HG02610 (cell line): ENCODE data around the gene TMEM92.
A peak's percentile ranks its signal among the peaks of the same experiment; 100 is the strongest.
"Not testable (repeated sequence)": the region's sequence is repeated elsewhere in the genome, so short reads cannot be mapped to it uniquely, and the experiment has no call there.

ENCODE experiments used
- ATAC-seq: cut with Tn5 transposase; IDR thresholded peaks from one replicate; pipeline ENCODE4 v1.9.1; 2021; ENCODE audit warnings: mild to moderate bottlenecking, moderate library complexity; ENCODE audit not compliant: unreplicated experiment

Gene TMEM92

GRCh38 chr17:50261051-50261915 is 13.0 kb upstream of the TMEM92 start:
- no peak for ATAC-seq

GRCh38 chr17:50262001-50262794 is 12.1 kb upstream of the TMEM92 start:
- ATAC-seq = no peak

GRCh38 chr17:50263331-50264262 is 10.7 kb upstream of the TMEM92 start:
- no peak for ATAC-seq

GRCh38 chr17:50264263-50265113 is 9.8 kb upstream of the TMEM92 start:
- ATAC-seq = no peak

- no peak for ATAC-seq
These were observed 9.1 kb upstream of the TMEM92 start for GRCh38 chr17:50265212-50265611.

- ATAC-seq = no peak
These were observed 8.5 kb upstream of the TMEM92 start for GRCh38 chr17:50265690-50266315.

- ATAC-seq = no peak
These were observed 7.7 kb upstream of the TMEM92 start for GRCh38 chr17:50266384-50267073.

GRCh38 chr17:50267074-50267841 is 7.0 kb upstream of the TMEM92 start:
- no peak for ATAC-seq

- ATAC-seq = no peak
These were observed 6.2 kb upstream of the TMEM92 start for GRCh38 chr17:50268026-50268425.

- no peak for ATAC-seq
These were observed 5.5 kb upstream of the TMEM92 start for GRCh38 chr17:50268743-50269275.

- peak; percentile 54 for ATAC-seq
These were observed 4.5 kb upstream of the TMEM92 start for GRCh38 chr17:50269477-50270434.

- ATAC-seq = no peak
These were observed 3.6 kb upstream of the TMEM92 start for GRCh38 chr17:50270435-50271362.

- not testable (repeated sequence) for ATAC-seq
These were observed 2.9 kb upstream of the TMEM92 start for GRCh38 chr17:50271363-50271750.

- ATAC-seq = no peak
These were observed 2.0 kb upstream of the TMEM92 start for GRCh38 chr17:50272246-50272645.

- ATAC-seq = no peak
These were observed 1.3 kb upstream of the TMEM92 start for GRCh38 chr17:50272711-50273653.
